Measurements from ENCODE around the gene TINAG. TPM values are rescaled to one million over a fixed set of nuclear protein-coding genes. Genes with fewer than 3 reads are reported as not detected.

TINAG gene
- total and polyA plus RNA-seq, 10 of the 15 experiments (the other 5 are each of a cell fraction or from before 2014, with no cell fraction given) = 0.26 to 7.7 (median 0.95) TPM

GRCh38 chr6:54299542-54300269 lies 8.5 kb upstream of the TINAG start:
- DNase-seq (ENCODE audit: low read depth, low spot score) (no peak), FAIRE-seq (no peak), ATAC-seq (no peak)
- no peak overlapping the region for H2AFZ ChIP-seq (ENCODE audit: control insufficient read depth, low read depth, low read length)
- no peaks in the 10 kb centered on the region for H3K79me2 ChIP-seq (ENCODE audit: control insufficient read depth, insufficient read depth, low read length)
- RAD21 ChIA-PET (ENCODE audit: unreplicated experiment) = no interaction called here
- no peak overlapping the region for H3K9ac ChIP-seq (ENCODE audit: control insufficient read depth, insufficient read depth, low read length)
- CTCF ChIA-PET = no interaction called here
- no TSS peak for BruUV-seq (replicated peaks)
- no peaks in the 10 kb centered on the region for H3K27me3 ChIP-seq (replicated peaks in 1 of 2; ENCODE audit: control insufficient read depth in 2 of 2, insufficient read depth in 2 of 2, low read length in 1 of 2)
- POLR2A ChIA-PET = interaction anchor here (0.6 kb wide), 1 partner anchor 31 kb away, joined by 3 read pairs; no protein-coding TSS in a partner anchor
- H3K4me3 ChIP-seq = no peak overlapping the region
- H3K36me3 ChIP-seq (ENCODE audit: control insufficient read depth in 2 of 2, insufficient read depth in 2 of 2, low read length in 1 of 2) = no peaks in the 10 kb centered on the region
- H4K20me1 ChIP-seq (ENCODE audit: control insufficient read depth, insufficient read depth) = no peaks in the 10 kb centered on the region
- intact Hi-C loops (cut with micrococcal nuclease; ENCODE audit: unreplicated experiment) = no loop called here
- H3K4me2 ChIP-seq (ENCODE audit: control insufficient read depth, insufficient read depth) = no peak overlapping the region
- 37% methylated on average over 2 of the region's 2 CpGs for WGBS (ENCODE audit: insufficient coverage, insufficient replicate concordance, low lambda C conversion rate, missing lambda C conversion rate)
- in situ Hi-C loops (cut with MboI) = no loop called here
- H3K9me3 ChIP-seq (replicated peaks; ENCODE audit: control insufficient read depth, insufficient read depth, low read length) = no peaks in the 10 kb centered on the region; the same call in 2 of the 3 replicates
- no peak overlapping the region for H3K27ac ChIP-seq (ENCODE audit: control insufficient read depth, insufficient read depth)
- SMC1A ChIA-PET (ENCODE audit: uncharacterized antibody, unreplicated experiment) = interaction anchor here (1.6 kb wide), 1 partner anchor 13 kb away, joined by 4 read pairs; no protein-coding TSS in a partner anchor
- no peaks in the 10 kb centered on the region for H3K4me1 ChIP-seq (ENCODE audit: control insufficient read depth, insufficient read depth, low read length)
- TF ChIP-seq WRNIP1 (IDR thresholded peaks at IDR 0.05; ENCODE audit: borderline replicate concordance, low read depth, low read length) = no peak
- TF ChIP-seq MTA3 (IDR thresholded peaks at IDR 0.05; ENCODE audit: borderline replicate concordance, low read length) = no peak
- TF ChIP-seq NFXL1 (IDR thresholded peaks at IDR 0.05; ENCODE audit: borderline replicate concordance) = no peak
- no peak for TF ChIP-seq ZNF24 (IDR thresholded peaks at IDR 0.05)
- TF ChIP-seq GABPA (IDR thresholded peaks at IDR 0.05; ENCODE audit: low read depth) = no peak
- no peak for TF ChIP-seq NR2C1 (IDR thresholded peaks at IDR 0.05)
- no peak for TF ChIP-seq NR2F1 (conservative IDR thresholded peaks at IDR 0.05)
- TF ChIP-seq CEBPZ (IDR thresholded peaks at IDR 0.05; ENCODE audit: low read depth, low read length) = no peak
- no peak for TF ChIP-seq ZNF207 (IDR thresholded peaks at IDR 0.05; ENCODE audit: borderline replicate concordance)
- TF ChIP-seq CUX1 (IDR thresholded peaks at IDR 0.05; ENCODE audit: insufficient replicate concordance, low read depth, low read length) = no peak
- no peak for TF ChIP-seq ZNF592 (IDR thresholded peaks at IDR 0.05)
